Stimulated activated memory B cell treated with anti-CD40 and anti-IgM and Interleukin-4, amounts not matched to agents 10 μg/mL and 1 μg/mL and 100 μg/mL, for 72 hours (primary cell): Measurements from ENCODE around the gene PRICKLE2.

Experiments
- ATAC-seq: fragments of 150-1000 bp; cut with Tn5 transposase; 2 replicates; pipeline ENCODE4 v1.10.0; 2021
- H3K27ac Mint-ChIP-seq: one replicate; pipeline ENCODE4 v1.8.0; 2022; ENCODE audit warnings: mild to moderate bottlenecking, mixed read lengths
- H3K27me3 Mint-ChIP-seq: one replicate; pipeline ENCODE4 v1.8.0; 2022; ENCODE audit warnings: mixed read lengths
- H3K36me3 Mint-ChIP-seq: one replicate; pipeline ENCODE4 v1.8.0; 2022; ENCODE audit warnings: mixed read lengths
- H3K4me1 Mint-ChIP-seq: one replicate; pipeline ENCODE4 v1.8.0; 2022; ENCODE audit warnings: mixed read lengths
- H3K4me3 Mint-ChIP-seq: one replicate; pipeline ENCODE4 v1.8.0; 2022; ENCODE audit warnings: mild to moderate bottlenecking, moderate library complexity, mixed read lengths
- H3K9me3 Mint-ChIP-seq: one replicate; pipeline ENCODE4 v1.8.0; 2022; ENCODE audit warnings: mixed read lengths

PRICKLE2 gene

DNA sequence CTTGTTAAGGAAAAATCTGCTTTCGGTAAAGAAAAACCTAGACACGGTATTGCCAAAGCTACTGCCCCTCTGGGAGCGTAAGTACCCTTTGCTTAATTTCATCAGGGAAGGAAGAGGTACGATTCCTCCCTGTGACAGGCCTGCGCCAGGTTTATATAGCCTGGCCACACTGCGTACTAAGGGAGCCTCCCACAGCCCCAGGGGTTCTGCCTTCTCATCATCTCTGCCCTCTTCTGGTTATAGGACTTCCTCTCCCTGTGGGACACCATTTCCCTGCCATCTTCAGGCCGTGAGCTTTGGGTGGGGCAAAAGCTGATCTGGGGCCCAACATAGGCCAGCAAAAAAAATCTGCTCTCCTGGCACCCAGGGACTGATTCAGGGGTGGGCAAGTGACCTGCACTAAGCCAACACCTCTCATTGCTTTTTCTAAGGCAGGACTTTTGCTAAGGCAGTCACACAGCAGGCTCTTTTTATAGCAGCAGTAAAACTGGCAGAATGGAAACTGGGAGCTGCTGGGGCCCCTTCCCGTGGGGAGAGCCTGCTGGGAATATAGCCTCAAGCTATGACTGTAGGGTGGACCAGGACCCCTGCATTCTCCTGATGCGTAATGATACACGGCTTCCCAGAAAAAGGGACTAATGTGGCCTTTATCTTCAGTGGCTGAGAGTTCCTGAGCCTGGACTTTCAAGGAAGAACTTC is 76.2 kb downstream of the PRICKLE2 start:
- ATAC-seq = no peak
- no peaks in the 10 kb centered on the region for H3K9me3 Mint-ChIP-seq
- no peaks in the 10 kb centered on the region for H3K27me3 Mint-ChIP-seq
- H3K27ac Mint-ChIP-seq = no peak overlapping the region
- peaks cover 9% of the 10 kb centered on the region for H3K36me3 Mint-ChIP-seq
- no peak overlapping the region for H3K4me3 Mint-ChIP-seq
- H3K4me1 Mint-ChIP-seq = no peaks in the 10 kb centered on the region

GRCh38 chr3:64147211-64147610 is 78.1 kb downstream of the PRICKLE2 start:
- no peak overlapping the region for H3K27ac Mint-ChIP-seq
- H3K27me3 Mint-ChIP-seq = no peaks in the 10 kb centered on the region
- ATAC-seq = no peak
- no peaks in the 10 kb centered on the region for H3K4me1 Mint-ChIP-seq
- H3K9me3 Mint-ChIP-seq = no peaks in the 10 kb centered on the region
- H3K4me3 Mint-ChIP-seq = no peak overlapping the region
- peaks cover 3% of the 10 kb centered on the region for H3K36me3 Mint-ChIP-seq

DNA sequence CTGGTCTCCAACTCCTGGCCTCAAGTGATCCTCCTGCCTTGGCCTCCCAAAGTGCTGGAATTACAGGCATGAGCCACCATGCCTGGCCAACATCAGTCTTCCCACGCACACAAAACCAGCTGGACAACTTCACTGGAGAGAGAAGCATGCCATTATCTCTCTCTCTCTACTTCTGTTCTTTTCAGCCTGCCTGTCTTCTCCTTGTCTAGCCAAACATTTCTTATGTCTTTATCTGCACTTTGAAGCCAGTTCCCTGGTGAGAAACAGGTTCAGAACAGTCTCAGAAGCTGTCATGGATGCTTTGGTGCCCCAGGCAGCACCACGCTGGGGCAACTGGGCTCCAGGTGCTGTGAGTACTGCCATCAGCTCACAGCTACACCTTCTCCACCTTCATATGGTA is 79.8 kb downstream of the PRICKLE2 start:
- no peak for ATAC-seq
- H3K4me3 Mint-ChIP-seq = no peak overlapping the region
- no peaks in the 10 kb centered on the region for H3K4me1 Mint-ChIP-seq
- no peaks in the 10 kb centered on the region for H3K36me3 Mint-ChIP-seq
- H3K27me3 Mint-ChIP-seq = no peaks in the 10 kb centered on the region
- no peak overlapping the region for H3K27ac Mint-ChIP-seq
- no peaks in the 10 kb centered on the region for H3K9me3 Mint-ChIP-seq

DNA sequence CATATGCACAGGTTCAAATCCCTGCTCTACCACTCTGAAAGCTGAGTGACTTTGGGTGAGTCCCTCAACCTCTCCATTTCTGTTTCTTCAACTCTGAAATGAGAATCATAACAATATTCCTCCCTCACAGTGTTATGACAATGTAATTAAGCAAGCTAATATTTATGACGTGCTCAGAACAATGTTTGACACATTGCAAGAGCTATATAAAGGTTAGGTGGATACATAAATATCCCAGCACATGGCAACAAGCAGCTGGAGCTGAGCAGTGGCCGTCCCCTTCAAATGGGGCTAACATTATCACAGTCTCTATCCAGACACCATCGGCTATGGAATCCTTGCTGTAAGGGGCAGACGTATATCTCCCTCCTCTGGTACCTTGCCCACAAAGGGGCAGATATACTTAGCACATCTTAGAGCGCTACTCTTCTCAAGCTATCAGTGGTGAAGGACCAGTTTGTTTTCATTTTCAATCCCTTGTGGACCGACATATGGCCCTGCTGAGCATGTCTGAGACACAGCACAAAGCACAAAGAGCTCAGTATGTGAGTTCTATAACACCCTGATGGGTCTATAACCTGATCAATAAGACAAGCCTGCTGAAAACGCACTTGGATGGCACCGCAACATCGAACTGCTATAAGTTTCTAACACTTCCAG is 80.9 kb downstream of the PRICKLE2 start:
- no peaks in the 10 kb centered on the region for H3K36me3 Mint-ChIP-seq
- ATAC-seq = no peak
- no peaks in the 10 kb centered on the region for H3K4me1 Mint-ChIP-seq
- no peaks in the 10 kb centered on the region for H3K9me3 Mint-ChIP-seq
- no peak overlapping the region for H3K27ac Mint-ChIP-seq
- no peak overlapping the region for H3K4me3 Mint-ChIP-seq
- no peaks in the 10 kb centered on the region for H3K27me3 Mint-ChIP-seq

- no peak for ATAC-seq
- no peaks in the 10 kb centered on the region for H3K36me3 Mint-ChIP-seq
- H3K27me3 Mint-ChIP-seq = no peaks in the 10 kb centered on the region
- no peak overlapping the region for H3K27ac Mint-ChIP-seq
- H3K4me1 Mint-ChIP-seq = no peaks in the 10 kb centered on the region
- H3K9me3 Mint-ChIP-seq = no peaks in the 10 kb centered on the region
- H3K4me3 Mint-ChIP-seq = no peak overlapping the region
Measured at GRCh38 chr3:64143409-64144130, 81.7 kb downstream of the PRICKLE2 start.

DNA sequence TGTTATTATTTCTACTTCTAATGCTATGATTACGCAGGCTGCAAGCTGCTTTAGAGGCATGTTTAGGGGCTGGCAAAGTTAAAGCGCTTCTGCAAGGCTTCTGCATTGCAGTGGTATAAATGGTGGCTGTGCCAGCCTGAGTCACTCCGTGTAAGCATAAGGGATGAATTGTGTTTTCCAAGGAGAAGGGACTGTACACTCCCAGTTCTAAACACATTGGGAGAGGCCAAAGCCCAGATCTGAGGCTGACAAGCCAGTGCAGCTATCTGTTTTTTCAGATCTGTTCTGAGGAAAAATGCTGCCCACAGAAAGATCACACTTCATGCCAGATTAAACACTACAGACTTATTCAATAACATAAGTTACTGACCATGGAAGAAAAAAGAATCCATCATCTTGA is 83.8 kb downstream of the PRICKLE2 start:
- ATAC-seq = no peak
- H3K27me3 Mint-ChIP-seq = no peaks in the 10 kb centered on the region
- H3K27ac Mint-ChIP-seq = no peak overlapping the region
- no peaks in the 10 kb centered on the region for H3K4me1 Mint-ChIP-seq
- no peaks in the 10 kb centered on the region for H3K36me3 Mint-ChIP-seq
- no peak overlapping the region for H3K4me3 Mint-ChIP-seq
- no peaks in the 10 kb centered on the region for H3K9me3 Mint-ChIP-seq

GRCh38 chr3:64140651-64141050 is 84.6 kb downstream of the PRICKLE2 start:
- no peaks in the 10 kb centered on the region for H3K27me3 Mint-ChIP-seq
- H3K27ac Mint-ChIP-seq = no peak overlapping the region
- no peak overlapping the region for H3K4me3 Mint-ChIP-seq
- no peaks in the 10 kb centered on the region for H3K4me1 Mint-ChIP-seq
- ATAC-seq = no peak
- H3K9me3 Mint-ChIP-seq = no peaks in the 10 kb centered on the region
- no peaks in the 10 kb centered on the region for H3K36me3 Mint-ChIP-seq

DNA sequence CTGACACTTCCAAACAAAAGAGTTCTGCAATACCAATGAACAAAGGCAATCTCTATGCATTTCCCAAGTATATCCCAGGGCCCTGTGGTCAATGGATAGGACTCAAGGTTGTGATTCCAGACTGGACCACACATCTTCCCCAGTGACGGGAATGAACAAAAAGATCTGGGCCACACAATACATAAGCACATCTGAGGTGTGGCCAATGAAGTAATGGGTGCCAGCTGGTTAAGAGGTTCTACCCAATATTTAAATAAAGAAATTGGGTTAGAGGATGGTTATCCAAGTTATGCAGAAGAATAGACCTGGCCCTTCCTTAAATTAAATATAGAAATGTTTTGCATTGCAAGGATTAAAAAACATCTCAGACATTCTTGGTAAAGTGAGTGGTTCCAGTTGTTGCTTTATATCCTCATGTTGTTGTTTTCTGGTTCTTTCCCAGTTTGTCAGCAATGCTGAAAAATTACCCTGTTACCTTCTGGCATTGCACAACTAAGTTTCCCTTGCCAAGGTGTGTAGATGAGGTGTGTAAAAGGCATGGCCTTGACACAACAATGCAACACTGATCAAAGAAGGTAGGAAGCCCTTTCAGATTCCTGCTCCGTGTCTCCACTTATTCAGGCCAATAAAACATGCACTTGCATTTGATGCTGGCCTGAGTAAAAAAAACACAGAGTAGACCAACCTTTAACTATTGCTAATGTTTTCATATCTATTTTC is 86.5 kb downstream of the PRICKLE2 start:
- ATAC-seq = no peak
- H3K4me1 Mint-ChIP-seq = no peaks in the 10 kb centered on the region
- H3K36me3 Mint-ChIP-seq = no peaks in the 10 kb centered on the region
- no peaks in the 10 kb centered on the region for H3K27me3 Mint-ChIP-seq
- no peaks in the 10 kb centered on the region for H3K9me3 Mint-ChIP-seq
- no peak overlapping the region for H3K4me3 Mint-ChIP-seq
- H3K27ac Mint-ChIP-seq = no peak overlapping the region

GRCh38 chr3:64138046-64138445 is 87.2 kb downstream of the PRICKLE2 start:
- H3K9me3 Mint-ChIP-seq = no peaks in the 10 kb centered on the region
- H3K4me3 Mint-ChIP-seq = no peak overlapping the region
- H3K4me1 Mint-ChIP-seq = no peaks in the 10 kb centered on the region
- H3K36me3 Mint-ChIP-seq = no peaks in the 10 kb centered on the region
- no peaks in the 10 kb centered on the region for H3K27me3 Mint-ChIP-seq
- H3K27ac Mint-ChIP-seq = no peak overlapping the region
- ATAC-seq = no peak

- Mint-ChIP-seq H3K36me3 (no peaks in the 10 kb centered on the region), H3K27me3 (no peaks in the 10 kb centered on the region), H3K27ac (no peak overlapping the region), H3K4me1 (no peaks in the 10 kb centered on the region), H3K4me3 (no peak overlapping the region), H3K9me3 (no peaks in the 10 kb centered on the region)
- ATAC-seq = no peak
Measured at GRCh38 chr3:64134882-64135281, 90.4 kb downstream of the PRICKLE2 start.

DNA sequence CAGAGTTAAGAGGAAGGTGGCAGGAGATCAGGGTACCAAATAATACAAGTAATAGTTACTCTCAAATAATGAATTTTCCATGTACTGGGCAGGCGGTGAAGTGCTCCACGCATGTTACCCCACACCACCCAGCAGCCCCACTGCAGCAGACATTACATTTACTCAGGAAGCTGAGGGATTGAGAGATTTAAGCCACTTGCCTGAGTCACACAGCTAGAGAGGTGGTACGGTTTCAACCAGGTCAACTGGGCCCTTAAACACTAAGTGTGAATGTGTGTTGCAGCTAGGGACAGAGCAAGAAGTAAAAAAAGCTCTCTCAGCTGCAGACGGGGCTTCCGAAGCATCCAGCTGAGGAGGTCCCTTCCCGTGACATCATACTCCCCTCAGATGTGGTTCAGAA is 91.3 kb downstream of the PRICKLE2 start:
- no peak for ATAC-seq
- no peaks in the 10 kb centered on the region for H3K36me3 Mint-ChIP-seq
- H3K9me3 Mint-ChIP-seq = no peaks in the 10 kb centered on the region
- H3K27me3 Mint-ChIP-seq = no peaks in the 10 kb centered on the region
- H3K4me1 Mint-ChIP-seq = no peaks in the 10 kb centered on the region
- no peak overlapping the region for H3K4me3 Mint-ChIP-seq
- no peak overlapping the region for H3K27ac Mint-ChIP-seq

DNA sequence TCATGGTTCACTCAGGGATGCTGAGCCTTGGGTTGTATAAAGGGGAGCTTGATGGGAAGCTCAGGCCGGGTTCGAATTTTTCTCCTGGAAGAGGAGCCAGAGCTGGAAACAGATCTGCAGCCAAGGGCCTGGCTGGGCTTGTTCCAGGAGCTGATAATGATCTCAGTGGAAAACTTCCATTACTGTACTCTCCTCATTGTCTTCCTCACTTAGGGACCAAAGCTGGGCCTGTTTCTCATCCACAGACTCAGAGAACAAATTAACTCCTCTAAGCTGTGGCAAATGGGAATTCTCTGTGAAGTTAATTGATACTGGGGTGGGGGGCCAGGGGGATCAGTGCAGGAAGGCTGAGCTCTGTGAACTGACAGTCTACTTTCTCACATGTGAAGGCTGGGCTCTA is 92.0 kb downstream of the PRICKLE2 start:
- H3K9me3 Mint-ChIP-seq = no peaks in the 10 kb centered on the region
- no peak overlapping the region for H3K27ac Mint-ChIP-seq
- no peak for ATAC-seq
- no peak overlapping the region for H3K4me3 Mint-ChIP-seq
- no peaks in the 10 kb centered on the region for H3K4me1 Mint-ChIP-seq
- H3K27me3 Mint-ChIP-seq = no peaks in the 10 kb centered on the region
- H3K36me3 Mint-ChIP-seq = no peaks in the 10 kb centered on the region

DNA sequence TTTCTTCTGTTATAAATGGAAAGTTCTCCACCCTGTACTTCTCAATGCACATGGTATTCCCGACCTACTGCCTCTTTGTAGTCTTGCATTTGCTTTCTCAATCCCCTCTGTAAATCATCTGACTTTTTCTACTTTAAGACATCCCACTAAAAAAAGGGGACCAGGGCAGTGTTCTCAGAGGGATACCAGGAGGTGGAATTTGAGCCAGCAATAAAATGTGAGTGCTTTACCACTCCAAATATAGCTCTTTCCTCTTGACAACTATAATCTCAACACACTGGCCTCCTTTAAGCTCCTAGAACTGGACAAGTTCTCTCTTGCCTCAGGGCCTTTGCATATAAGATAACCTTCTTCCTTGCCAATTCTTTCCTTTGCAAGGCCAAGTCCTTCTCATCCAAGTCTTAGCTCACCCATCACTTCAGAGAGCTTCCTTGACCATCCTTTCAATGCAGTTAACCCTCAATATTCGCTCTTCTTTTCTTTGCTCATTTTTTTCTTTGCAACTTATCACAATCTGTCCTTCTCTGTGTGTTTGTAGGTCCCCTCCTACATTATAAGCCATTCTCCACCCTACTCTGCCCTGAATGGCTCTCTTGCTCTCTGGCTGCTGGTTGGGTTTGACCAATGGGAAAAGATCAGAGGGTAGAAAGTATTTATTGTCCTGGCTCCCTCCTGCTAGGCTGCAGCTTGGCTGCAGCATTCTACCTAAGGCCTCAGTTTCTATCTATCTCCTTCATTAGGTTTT is 93.4 kb downstream of the PRICKLE2 start:
- no peaks in the 10 kb centered on the region for H3K9me3 Mint-ChIP-seq
- no peak for ATAC-seq
- no peaks in the 10 kb centered on the region for H3K36me3 Mint-ChIP-seq
- no peak overlapping the region for H3K4me3 Mint-ChIP-seq
- no peaks in the 10 kb centered on the region for H3K4me1 Mint-ChIP-seq
- H3K27ac Mint-ChIP-seq = no peak overlapping the region
- no peaks in the 10 kb centered on the region for H3K27me3 Mint-ChIP-seq

DNA sequence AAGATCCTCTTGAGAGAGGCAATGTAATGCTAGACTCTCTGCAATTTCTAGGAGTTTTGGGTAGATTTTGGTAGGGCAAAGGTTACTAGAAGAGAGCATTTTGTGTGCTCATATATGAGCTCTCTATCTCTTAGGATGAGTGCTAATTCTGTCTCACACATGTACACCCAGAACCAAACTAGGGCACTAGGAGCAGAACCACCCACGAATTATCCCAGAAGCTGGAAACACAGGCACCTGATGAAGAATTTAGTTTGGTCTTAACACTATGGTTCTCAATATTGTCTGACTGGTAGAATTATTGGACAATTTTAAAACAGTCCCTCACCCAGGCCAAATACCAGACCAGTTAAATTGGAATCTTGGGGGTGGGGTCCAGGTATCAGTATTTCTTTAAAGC is 94.8 kb downstream of the PRICKLE2 start:
- ATAC-seq = no peak
- H3K27me3 Mint-ChIP-seq = no peaks in the 10 kb centered on the region
- H3K36me3 Mint-ChIP-seq = no peaks in the 10 kb centered on the region
- H3K9me3 Mint-ChIP-seq = no peaks in the 10 kb centered on the region
- no peaks in the 10 kb centered on the region for H3K4me1 Mint-ChIP-seq
- no peak overlapping the region for H3K4me3 Mint-ChIP-seq
- no peak overlapping the region for H3K27ac Mint-ChIP-seq

DNA sequence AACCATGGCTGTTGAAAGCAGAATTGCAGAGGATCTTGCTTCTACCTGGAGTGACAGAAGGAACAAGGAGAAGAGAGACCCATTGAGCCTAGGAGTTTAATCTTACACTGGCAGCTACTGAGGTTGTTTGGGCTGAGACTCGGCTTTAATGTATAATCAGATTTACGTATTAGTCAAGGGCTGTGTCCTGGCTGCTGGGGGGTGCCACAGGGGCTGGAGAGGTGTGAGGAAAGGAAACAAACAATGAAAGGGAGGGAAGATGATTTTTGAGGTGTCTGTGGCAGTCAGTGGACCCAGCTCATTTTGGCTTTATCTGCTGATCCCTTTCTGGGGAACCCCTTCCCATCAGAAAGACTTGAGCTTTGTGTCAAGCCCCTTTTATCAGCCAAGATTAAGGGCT is 95.7 kb downstream of the PRICKLE2 start:
- Mint-ChIP-seq H3K4me3 (no peak overlapping the region), H3K27me3 (no peaks in the 10 kb centered on the region), H3K27ac (no peak overlapping the region), H3K36me3 (no peaks in the 10 kb centered on the region), H3K4me1 (no peaks in the 10 kb centered on the region), H3K9me3 (no peaks in the 10 kb centered on the region)
- no peak for ATAC-seq
